HG02884 (cell line): ENCODE measurements around the gene INTU.
"Not testable (repeated sequence)": the region's sequence is repeated elsewhere in the genome, so short reads cannot be mapped to it uniquely, and the experiment has no call there.

Source experiments
- ATAC-seq: cut with Tn5 transposase; IDR thresholded peaks from one replicate; pipeline ENCODE4 v1.9.1; 2021; ENCODE audit warnings: mild to moderate bottlenecking, moderate library complexity; ENCODE audit not compliant: unreplicated experiment

Gene INTU

DNA sequence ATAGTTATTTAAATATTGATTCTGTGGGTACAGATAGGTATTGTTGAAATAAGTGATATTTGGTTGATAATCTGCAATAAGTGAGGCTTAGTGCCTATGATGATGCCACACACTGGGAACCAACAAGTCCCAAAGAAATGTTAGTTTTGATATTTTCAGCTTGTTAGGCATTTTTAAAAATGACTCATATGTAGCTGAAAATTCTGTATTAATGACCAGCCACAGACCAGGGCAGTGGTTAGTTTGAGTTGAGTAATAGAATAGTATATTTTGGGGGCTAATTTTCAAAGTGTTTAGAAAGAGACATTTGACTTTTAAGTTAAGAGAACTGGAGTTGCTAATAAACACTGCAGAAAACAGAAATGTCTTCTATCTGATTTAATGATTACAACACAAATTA lies 9.4 kb downstream of the INTU start:
- ATAC-seq, result no peak

DNA sequence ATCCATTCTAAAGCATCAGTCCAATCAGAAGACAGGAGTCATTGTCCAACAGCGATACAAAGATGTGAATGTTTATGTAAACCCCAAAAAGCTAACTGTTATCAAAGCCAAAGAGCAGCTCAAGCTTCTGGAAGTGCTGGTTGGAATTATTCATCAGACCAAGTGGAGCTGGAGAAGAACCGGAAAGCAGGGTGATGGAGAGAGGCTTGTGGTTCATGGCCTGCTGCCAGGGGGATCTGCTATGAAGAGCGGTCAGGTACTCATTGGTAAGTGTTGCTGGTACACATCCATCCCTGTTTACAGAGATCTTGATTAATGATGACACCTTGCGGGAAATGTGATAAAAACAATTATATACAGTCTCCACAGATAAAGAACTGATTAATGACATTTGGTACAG lies 11.0 kb downstream of the INTU start:
- no peak for ATAC-seq

DNA sequence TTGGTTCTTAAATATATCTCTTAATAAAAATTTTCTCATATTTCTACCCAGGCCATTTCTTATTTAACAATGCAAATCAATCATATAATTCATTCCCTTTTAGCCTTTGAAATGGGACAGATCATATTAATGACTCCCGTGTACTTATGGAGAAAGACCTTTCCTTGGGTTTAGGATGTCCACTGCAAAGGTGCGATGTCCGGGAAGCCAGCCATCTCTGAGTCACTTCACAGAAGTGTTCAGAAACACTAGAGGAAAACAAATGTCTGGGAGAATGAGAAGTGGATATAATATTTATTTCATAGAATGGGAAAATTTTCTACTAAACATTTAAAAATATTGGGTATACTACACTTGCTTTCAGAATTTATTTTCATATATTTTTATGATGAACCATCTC lies 15.3 kb downstream of the INTU start:
- no peak for ATAC-seq

DNA sequence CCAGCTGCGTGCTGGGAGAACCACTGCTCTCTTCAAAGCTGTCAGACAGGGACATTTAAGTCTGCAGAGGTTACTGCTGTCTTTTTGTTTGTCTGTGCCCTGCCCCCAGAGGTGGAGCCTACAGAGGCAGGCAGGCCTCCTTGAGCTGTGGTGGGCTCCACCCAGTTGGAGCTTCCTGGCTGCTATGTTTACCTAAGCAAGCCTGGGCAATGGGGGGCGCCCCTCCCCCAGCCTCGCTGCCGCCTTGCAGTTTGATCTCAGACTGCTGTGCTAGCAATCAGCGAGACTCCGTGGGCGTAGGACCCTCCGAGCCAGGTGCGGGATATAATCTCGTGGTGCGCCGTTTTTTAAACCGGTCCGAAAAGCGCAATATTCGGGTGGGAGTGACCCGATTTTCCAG lies 22.8 kb downstream of the INTU start:
- not testable (repeated sequence) for ATAC-seq

DNA sequence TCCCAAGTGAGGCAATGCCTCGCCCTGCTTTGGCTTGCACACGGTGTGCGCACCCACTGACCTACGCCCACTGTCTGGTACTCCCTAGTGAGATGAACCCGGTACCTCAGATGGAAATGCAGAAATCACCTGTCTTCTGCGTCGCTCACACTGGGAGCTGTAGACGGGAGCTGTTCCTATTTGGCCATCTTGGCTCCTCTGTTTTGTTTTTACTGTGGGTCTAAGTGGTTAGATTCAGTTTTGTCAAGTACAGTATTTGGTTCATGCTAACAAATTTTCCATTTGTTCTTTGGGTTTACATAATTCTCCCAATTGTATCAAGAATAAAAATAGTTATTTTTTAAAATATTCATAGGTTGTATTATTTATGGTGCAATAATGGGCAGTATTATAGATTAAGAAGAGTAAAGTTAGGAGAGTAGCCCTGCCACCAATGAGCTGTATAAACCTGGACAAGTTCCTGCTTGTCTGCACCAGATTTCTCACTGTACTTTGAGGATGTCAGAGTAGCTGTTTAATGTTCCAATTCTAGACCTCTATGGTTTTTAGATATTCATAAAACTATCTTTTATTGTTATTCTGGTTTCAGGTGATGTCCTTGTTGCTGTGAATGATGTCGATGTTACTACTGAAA lies 23.4 kb downstream of the INTU start:
- no peak for ATAC-seq

DNA sequence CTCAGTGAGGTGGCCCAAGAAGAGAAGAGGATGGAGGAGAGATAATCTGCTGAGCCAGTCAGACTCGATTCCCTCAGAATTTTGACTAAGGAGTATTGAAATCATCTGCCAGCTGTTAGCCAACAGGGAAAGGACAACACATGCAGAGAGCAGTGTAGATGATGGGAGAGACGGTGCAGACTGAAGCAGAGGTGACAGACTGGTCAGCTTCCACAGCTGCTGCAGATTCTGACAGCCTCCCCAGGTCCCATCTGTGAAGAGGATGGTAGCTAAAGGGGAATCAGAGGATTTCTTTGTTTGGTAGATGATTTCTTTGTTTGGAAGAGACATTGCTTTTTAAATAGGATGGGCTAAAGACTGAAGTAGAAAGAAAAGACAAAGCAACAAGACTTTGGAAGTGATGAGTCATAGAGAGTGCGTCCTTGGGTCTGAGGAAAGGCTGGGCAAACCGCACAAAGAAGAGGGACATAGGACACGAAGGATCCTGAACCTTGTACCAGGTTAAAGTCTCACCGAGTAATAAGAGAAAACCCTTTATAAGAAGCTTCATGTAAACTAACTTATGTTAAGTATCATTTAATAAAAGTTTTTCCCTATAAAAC lies 27.6 kb downstream of the INTU start:
- ATAC-seq, result no peak

DNA sequence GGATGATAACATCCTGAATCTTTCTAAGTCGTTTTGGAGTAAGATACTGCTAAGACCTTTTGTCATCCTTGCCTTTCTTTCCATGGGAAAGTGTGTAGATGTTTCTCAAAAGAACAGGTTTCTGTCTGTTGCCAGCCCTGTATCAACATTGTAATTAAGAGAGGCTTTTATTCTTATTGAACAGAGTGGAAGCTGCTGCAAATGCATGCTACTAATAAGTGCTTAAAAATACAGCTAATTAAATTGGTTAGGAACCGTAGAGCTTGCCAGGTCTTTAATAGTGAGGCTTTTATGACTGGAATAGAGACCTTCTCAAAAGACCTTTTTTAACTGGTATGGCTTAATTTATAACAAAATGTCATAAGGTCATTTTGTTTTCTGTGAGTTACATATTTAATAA lies 34.4 kb downstream of the INTU start:
- no peak for ATAC-seq

DNA sequence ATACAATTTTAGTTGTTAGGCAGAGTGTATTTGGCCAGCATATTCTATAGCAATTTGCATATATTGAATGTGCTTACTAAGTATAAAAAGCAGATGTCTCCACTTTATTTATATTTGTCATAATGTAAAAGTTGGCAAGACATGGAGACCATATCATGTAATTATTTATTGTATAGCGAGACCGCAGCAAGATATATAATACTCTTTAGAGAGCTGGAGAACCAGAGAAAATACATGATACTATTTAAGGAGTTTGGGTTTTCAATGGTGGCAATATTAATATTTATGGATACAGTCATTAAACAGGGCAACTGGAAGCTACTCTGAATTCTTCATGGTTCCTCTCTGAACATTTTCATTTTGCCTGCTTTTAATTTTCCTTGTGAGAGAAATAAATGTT lies 35.0 kb downstream of the INTU start:
- no peak for ATAC-seq

DNA sequence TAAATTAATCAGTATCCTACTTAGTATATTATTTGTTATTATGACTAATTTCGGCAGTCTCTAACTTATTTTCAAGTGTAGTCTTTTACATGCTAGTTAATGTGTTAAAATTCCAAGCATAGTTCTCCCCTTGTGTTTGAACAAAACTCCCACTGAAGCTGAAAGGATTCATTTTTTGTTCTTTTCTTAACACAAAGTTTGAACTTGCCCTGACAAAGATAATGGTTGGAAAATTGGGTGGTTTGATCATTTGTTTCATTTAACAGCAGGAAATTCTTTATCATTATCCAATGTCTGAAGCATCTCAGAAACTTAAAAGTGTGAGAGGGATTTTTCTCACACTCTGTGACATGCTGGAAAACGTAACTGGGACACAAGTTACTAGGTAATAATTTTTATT lies 36.0 kb downstream of the INTU start:
- no peak for ATAC-seq

DNA sequence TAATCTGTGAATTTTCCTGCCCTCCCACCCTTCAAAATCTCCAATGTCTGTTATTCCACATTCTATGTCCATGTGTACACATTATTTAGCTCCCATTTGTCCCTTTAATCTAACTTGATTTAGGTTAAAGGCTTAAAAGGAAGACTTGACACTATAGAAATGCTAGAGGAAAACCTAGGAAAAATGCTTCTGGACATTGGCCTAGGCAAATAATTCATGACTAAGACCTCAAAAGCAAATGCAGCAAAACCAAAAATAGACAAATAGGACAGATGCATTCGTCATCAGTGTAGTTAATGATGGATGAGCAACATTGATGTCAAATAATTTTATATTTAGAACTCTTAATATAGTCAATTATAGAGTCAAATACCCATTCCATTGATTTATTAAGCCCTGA lies 36.9 kb downstream of the INTU start:
- no peak for ATAC-seq

DNA sequence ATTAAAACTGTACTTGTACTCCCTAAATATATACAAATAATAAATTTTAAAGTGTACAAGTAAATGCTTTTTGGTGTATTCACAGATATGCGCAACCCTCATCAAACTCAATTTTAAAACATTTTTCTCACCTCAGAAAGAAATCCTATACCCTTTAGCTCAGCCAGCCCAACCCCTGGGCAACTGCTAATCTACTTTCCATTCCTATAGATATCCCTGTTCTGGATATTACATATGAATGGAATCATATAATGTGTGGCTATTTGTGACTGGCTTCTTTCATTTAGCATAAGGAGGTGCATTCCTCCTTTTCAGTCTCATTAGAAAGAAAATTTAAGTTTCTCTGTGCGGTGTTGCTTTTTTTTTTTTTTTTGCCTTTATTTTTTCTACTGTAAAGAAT lies 39.4 kb downstream of the INTU start:
- no peak for ATAC-seq

DNA sequence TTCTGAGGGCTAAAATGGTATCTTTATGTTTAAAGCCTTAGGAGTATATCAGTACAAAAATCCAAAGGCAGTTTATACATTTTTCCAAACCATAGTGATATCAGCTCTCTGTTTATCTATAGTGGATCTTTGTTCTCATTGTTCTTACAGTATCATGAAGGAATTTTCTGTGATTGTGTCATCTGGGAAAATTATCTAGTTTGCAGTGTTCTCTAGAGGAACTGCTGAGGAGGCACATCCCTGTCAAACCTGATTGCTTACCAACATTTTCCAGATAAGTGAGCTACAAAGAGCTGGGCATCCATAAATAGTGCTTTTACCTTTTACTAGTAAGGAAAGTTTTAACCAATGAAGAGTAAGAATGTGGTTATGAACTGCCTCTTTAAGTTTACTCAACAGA lies 52.5 kb downstream of the INTU start:
- ATAC-seq, result no peak

DNA sequence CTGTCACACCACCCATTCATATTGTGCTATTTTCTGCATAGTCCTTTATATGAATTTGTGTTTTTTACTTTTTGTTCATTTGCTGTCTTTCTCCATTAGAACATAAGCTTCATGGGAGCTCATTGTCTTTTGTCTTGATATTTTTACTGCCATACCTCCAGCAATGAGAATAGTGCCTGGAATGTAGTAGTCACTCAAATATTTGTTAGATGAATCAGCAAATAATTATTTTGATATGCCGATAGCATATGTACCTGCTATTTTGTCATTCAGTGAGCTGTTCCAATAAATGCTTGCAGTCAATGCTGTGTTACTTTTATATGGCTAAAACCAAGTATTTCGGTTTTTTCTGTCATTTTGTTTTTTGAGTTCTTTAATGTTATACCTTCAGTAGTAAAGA lies 53.9 kb downstream of the INTU start:
- ATAC-seq, result no peak

DNA sequence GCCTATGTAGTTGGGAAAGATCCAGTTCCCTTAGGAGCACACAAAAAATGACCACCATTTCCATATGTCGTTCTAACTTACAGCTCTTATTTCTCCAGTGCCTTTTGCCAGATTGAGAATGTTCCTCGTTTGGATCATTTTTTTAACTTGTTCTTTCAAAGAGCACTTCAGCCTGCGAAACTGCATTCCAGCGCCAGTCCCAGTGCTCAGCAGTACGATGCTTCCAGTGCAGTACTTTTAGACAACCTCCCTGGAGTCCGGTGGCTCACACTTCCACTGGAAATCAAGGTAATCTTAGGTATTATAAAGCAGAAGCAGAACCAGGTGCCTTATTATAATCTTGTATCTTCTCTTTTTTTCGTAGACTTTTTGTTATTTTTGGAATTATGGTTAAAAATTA lies 54.8 kb downstream of the INTU start:
- ATAC-seq, result no peak

DNA sequence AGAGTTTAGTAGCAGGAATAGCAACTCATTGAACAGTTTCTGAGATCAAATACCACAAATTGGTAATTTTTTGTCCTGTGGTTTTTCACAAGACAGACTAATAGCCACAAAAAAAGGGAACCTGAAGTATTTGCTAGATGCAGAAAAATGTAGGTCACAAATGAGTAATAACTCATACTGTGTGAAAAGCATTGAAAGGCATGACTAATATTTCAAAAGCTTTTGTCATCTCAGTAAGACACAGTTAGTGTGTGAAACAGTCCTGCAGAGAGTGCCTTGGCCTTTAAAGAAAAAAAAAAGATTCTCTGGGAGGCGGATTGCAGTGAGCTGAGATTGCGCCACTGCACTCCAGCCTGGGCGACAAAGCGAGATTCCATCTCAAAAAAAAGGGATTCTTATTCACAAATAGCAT lies 66.0 kb downstream of the INTU start:
- peak; percentile 100 for ATAC-seq

DNA sequence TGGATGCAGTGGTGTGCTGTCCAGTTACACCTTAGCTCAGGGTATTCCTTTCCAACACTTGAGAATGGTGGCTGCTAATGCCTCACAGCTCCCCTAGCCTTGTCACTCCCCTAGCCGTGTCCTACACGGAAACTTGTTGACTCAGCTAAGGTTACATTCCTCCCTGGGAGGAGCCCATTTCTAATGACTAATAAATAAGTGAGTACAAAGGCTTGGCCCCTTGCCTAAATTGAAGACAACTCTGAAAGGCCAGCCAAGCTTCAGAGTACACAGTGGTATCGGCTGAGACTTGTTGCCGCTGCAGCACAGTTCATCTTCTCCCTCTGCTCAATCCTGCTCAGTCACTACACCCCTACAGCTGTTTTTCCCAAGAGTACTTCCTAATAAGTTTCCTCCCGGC lies 76.2 kb downstream of the INTU start:
- ATAC-seq, result no peak

DNA sequence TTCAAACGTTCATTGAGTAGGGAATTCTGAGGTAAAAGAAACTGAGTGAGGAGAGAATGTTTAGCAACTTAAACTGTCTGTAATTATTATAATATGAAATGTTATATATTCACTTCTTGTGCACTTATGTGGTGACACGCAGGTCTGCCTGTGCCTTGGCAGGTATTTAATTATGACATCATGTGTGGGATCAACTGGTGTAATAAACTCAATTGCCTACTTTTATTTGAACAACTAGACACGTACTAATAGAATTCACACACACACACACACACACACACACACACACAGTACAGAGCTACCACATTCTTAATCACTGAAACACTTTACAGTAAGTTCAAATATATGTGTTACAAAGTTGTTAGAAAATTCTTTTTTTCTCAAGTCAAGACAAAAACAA lies 76.7 kb downstream of the INTU start:
- no peak for ATAC-seq

DNA sequence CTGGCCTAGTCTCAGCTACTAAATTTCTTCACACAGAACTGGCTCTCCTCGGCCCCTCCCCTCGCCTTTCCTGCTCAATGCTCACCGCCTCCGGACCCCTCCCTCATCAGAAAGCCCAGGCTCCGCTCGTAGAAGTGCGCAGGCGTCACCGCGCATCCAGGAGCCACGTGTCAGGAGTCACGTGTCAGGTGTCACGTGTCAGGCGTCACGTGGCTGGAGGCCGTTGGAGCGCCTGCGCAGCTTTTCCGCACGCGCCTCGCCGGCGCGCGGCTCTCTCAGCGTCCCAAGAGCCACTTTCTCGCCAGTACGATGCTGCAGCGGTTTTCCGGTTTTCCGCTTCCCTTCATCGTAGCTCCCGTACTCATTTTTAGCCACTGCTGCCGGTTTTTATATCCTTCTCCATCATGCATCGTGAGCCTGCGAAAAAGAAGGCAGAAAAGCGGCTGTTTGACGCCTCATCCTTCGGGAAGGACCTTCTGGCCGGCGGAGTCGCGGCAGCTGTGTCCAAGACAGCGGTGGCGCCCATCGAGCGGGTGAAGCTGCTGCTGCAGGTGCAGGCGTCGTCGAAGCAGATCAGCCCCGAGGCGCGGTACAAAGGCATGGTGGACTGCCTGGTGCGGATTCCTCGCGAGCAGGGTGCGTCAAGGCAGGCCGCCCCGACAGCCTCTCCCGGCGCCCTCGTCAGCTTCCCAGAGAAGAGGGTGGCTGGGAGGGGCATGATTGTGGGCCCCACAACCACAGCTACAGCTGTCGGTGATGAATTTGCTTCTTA lies 97.6 kb downstream of the INTU start, which contains the start of gene SLC25A31:
Gene SLC25A31 (plus strand): TSS at position 259 of the 772 bp plus-strand sequence. CDS start 146 bp downstream, at position 405.
- no peak for ATAC-seq

DNA sequence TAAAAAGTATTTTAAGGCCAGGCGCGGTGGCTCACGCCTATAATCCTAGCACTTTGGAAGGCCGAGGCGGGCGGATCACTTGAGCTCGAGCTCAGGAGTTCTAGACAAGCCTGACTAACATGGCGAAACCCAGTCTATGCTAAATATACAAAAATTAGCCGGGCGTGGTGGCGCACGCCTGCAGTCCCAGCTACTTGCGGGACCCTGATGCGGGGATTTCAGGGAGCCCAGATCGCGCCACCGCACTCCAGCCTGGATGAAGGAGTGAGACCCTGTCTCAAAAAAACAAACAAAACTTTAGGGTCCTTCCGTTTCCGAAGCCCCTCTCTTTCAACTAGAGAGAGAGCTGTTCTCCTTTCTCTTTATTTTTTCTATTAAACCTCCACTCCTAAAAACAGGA lies 98.6 kb downstream of the INTU start:
- no peak for ATAC-seq

DNA sequence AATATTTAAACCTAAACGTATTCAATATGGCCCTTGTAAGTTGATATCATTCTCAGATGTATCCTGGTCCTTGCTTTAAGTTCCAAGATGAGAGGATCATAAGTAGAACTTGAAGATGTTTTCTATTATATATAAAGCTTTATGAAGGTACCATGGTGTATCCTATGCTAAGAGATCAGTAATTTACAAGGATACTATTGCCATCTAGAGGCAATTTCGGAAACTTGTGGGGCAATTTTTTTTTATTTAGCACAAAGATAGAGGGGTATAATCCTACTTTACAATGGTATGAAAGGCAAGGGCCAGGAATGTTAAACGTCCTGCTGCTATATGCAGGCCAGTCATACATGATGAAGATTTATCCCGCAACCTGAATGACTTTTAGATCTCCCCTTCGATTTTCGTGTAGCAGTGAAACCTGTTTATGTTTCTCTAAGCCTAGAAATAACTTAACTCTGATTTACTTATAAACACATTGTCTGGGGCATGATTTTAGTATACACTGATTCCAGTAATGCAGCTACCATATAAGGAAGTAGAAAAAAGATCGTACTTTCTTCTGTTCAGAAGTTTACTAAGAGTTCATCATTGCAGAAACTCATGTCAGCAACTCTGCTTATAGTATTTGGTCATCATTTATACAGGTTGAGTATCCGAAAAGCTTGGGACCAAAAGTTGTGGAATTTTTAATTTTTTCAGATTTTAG lies 100.0 kb downstream of the INTU start:
- peak; percentile 84 for ATAC-seq

DNA sequence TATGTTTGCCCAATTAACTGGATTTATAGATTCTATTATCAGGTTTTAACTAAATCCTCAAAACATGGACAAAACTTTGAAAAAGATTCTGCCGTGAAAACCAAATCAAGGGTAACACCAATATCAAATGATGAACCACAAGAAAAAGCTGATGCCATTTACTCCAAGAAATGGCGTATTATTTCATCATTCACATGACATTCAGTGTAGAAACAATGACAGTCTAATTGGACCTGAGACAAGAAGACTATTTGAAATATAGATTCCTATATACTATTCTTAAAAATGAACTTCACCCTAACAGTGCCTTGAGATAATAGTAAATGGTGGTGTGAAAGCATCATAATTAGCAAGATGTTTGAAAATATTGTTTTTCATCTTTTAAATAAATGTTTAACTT lies 102.2 kb downstream of the INTU start:
- no peak for ATAC-seq

DNA sequence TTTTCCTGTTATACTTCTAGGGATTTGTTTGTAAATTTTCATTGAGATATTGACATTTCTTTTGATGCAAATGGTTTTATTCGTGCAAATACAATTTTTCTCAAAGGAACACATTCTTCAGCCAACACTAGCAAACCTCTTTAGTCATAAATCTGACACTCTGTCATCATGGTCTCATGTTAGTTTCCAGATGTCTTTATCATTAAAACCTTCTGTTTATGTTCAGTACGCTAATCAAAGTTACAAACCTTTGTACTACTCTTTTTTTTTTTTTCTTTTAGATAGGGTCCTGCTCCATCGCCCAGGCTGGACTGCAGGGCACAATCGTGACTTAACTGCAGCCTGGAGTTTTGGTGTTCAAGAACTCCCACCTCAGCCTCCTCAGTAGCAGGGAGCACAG lies 104.5 kb downstream of the INTU start:
- ATAC-seq, result no peak
